GM23248 (cell line): Measurements from ENCODE around the gene CDKL5. TPM values are rescaled to one million over a fixed set of nuclear protein-coding genes. Genes with fewer than 3 reads are reported as not detected.
"Not testable (repeated sequence)": the region's sequence is repeated elsewhere in the genome, so short reads cannot be mapped to it uniquely, and the experiment has no call there.

ENCODE experiments used
- DNase-seq: peaks from one replicate; pipeline ENCODE4 v3.0.0-alpha.2; 2015
- H2AFZ ChIP-seq: fragments of 200-600 bp; sonication (generic); 2 replicates; pipeline ENCODE4 v1.6.1; 2016; ENCODE audit warnings: antibody characterized with exemption
- H3F3A ChIP-seq: fragments of 200-600 bp; sonication (generic); 2 replicates; pipeline ENCODE4 v1.6.1; 2016; ENCODE audit warnings: mild to moderate bottlenecking, antibody characterized with exemption, mixed run types; ENCODE audit not compliant: insufficient read depth
- H3K27ac ChIP-seq: fragments of 200-600 bp; sonication (generic); 2 replicates; pipeline ENCODE4 v1.5.1; 2016; ENCODE audit warnings: mild to moderate bottlenecking
- H3K27me3 ChIP-seq: fragments of 200-600 bp; sonication (generic); replicated peaks from 2 replicates; pipeline ENCODE4 v1.6.1; 2016; ENCODE audit warnings: mild to moderate bottlenecking; ENCODE audit not compliant: insufficient read depth
- H3K36me3 ChIP-seq: fragments of 200-600 bp; sonication (generic); 2 replicates; pipeline ENCODE4 v1.6.1; 2016; ENCODE audit warnings: low read depth, mild to moderate bottlenecking
- H3K4me1 ChIP-seq: fragments of 200-600 bp; sonication (generic); 2 replicates; pipeline ENCODE4 v1.6.1; 2016; ENCODE audit warnings: mild to moderate bottlenecking; ENCODE audit not compliant: insufficient read depth
- H3K4me2 ChIP-seq: fragments of 200-600 bp; sonication (generic); one replicate; pipeline ENCODE4 v1.6.1; 2016; ENCODE audit warnings: mild to moderate bottlenecking; ENCODE audit not compliant: unreplicated experiment
- H3K4me3 ChIP-seq: fragments of 200-600 bp; sonication (generic); 2 replicates; pipeline ENCODE4 v1.5.1; 2016; ENCODE audit warnings: mild to moderate bottlenecking
- H3K79me2 ChIP-seq: fragments of 200-600 bp; sonication (generic); 2 replicates; pipeline ENCODE4 v1.6.1; 2016; ENCODE audit warnings: mild to moderate bottlenecking; ENCODE audit not compliant: insufficient read depth
- H3K9ac ChIP-seq: fragments of 200-600 bp; sonication (generic); 2 replicates; pipeline ENCODE4 v1.6.1; 2016; ENCODE audit warnings: mild to moderate bottlenecking
- H3K9me2 ChIP-seq: fragments of 200-600 bp; sonication (generic); 2 replicates; pipeline ENCODE4 v1.6.1; 2016; ENCODE audit warnings: mixed run types, mild to moderate bottlenecking, moderate library complexity; ENCODE audit not compliant: insufficient read depth
- H3K9me3 ChIP-seq: fragments of 200-600 bp; sonication (generic); one replicate; pipeline ENCODE4 v1.6.1; 2017; ENCODE audit warnings: low read depth
- H4K20me1 ChIP-seq: fragments of 200-600 bp; sonication (generic); 2 replicates; pipeline ENCODE4 v1.6.0; 2016; ENCODE audit not compliant: insufficient read depth
- EZH2 ChIP-seq: fragments of 200-600 bp; sonication (generic); IDR thresholded peaks from 2 replicates; pipeline ENCODE4 v1.6.1; 2018; ENCODE audit warnings: antibody characterized with exemption, mild to moderate bottlenecking; ENCODE audit not compliant: insufficient read depth, poor library complexity, severe bottlenecking
- EZH2phosphoT487 ChIP-seq: fragments of 200-600 bp; sonication (generic); IDR thresholded peaks from 2 replicates; pipeline ENCODE4 v1.6.1; 2018; ENCODE audit warnings: antibody characterized with exemption, moderate library complexity, mild to moderate bottlenecking, low read depth; ENCODE audit not compliant: insufficient read depth
- WGBS, 2 experiments: methylation state at CpG; one replicate each; pipeline ENCODE4 v1.1.6; 2015 to 2017; ENCODE audit warnings: low lambda C conversion rate in 2 of 2, low coverage in 1 of 2; ENCODE audit errors: missing lambda C conversion rate in 2 of 2; 5-methylcytosine and 5-hydroxymethylcytosine counted together
- in situ Hi-C: fragments of 300-500 bp; cut with MboI; formaldehyde crosslinking; loops from 2 replicates; pipeline ENCODE4 v1.15.0; 2020
- polyA plus RNA-seq: library from polyadenylated mRNA; unstranded; fragments of >200 nt; fragmentation: Nextera tagmentation; extraction: Ambion mirVana; gene quantifications from 2 replicates; pipeline ENCODE4 v1.2.1, GENCODE V29; 2016
- total RNA-seq: library from RNA; depleted of rRNA; stranded (reverse); fragments of >200 nt; shearing (Covaris generic); gene quantifications from 2 replicates; pipeline ENCODE4 v1.2.3, GENCODE V29; 2014

CDKL5 gene
- total and polyA plus RNA-seq, 2 experiments from 2014 or later: 2.2 to 3.0 TPM

DNA sequence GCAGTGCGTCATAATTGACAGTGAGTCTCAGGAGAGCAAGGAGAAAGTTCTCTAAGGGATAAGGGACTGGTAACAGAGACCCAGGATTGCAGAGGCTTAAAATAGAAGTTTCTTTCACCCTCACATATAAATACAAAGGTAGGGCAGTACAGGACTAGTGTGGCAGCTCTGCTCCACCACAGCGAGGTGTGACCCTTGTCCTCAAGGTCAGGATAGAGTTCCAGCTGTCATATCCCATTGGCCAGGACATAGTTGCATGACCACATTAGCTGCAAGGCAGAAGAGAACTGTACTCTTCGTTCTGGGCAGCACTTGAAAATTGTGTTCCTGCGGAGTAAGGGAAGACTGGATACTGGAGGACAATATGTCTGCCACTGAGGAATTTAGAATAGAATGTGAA lies 152.0 kb downstream of the CDKL5 start:
- TF ChIP-seq EZH2phosphoT487: no peak
- no peak for TF ChIP-seq EZH2

DNA sequence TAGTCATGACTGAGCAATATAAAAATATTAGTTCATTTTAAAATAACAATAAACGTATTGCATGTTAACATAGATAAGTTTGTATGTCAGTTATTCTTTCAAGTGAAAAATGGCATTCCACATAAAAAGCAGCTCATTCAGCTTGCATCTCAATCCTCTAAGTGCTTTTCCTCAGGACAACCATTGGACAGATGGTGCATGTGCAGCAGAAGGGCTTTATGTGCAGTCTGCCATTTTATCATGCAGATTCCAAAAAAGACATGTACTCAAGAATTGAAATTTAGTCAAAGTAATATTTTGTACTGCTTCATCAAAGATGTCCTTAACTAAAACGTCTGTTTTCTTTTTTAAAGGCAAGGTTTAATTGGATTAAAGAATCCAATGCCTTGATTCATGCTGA lies 153.1 kb downstream of the CDKL5 start:
- Histone ChIP-seq H2AFZ (no peak overlapping the region), H3K4me1 (no peaks in the 10 kb centered on the region), H3K36me3 (no peaks in the 10 kb centered on the region), H4K20me1 (no peaks in the 10 kb centered on the region), H3K4me2 (no peak overlapping the region), H3K27ac (no peak overlapping the region), H3K9me3 (no peaks in the 10 kb centered on the region), H3K79me2 (no peaks in the 10 kb centered on the region), H3K27me3 (no peaks in the 10 kb centered on the region), H3K9me2 (no peaks in the 10 kb centered on the region), H3K4me3 (no peak overlapping the region), H3K9ac (no peak overlapping the region), H3F3A (no peaks in the 10 kb centered on the region)
- DNase-seq: no peak
- no peak for TF ChIP-seq EZH2
- TF ChIP-seq EZH2phosphoT487: no peak
- 81 to 94% methylated on average over 2 of the region's 2 CpGs for WGBS, 2 experiments
- in situ Hi-C loops: no loop called here

More for the DNA sequence above, 152.0 kb downstream of the CDKL5 start:
- Histone ChIP-seq H3K4me2 (no peak overlapping the region), H3F3A (no peaks in the 10 kb centered on the region), H3K27me3 (no peaks in the 10 kb centered on the region), H3K9me3 (no peaks in the 10 kb centered on the region), H3K36me3 (no peaks in the 10 kb centered on the region), H3K79me2 (no peaks in the 10 kb centered on the region), H3K4me1 (no peaks in the 10 kb centered on the region), H4K20me1 (no peaks in the 10 kb centered on the region), H3K27ac (no peak overlapping the region), H3K9ac (no peak overlapping the region), H3K9me2 (no peaks in the 10 kb centered on the region), H2AFZ (no peak overlapping the region), H3K4me3 (no peak overlapping the region)
- in situ Hi-C loops: no loop called here
- 98 to 100% methylated on average over 4 of the region's 4 CpGs for WGBS, 2 experiments
- no peak for DNase-seq

DNA sequence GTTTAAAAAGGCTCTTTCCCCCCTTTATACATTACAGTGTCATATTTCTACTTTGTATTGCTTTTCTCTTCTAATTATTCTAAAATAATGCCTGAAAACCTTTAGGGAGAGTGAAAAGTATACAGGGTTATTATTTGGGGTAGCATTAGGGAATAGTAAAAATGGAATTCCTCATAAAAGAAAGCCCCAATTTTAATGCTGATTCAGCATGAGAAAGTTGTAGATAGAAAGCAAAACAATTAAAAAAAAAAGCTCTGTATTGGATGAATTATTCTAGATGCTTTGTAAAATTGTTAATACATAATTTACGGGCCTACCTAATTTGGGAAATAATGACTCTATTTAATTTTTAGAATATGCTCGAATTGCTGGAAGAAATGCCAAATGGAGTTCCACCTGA lies 154.1 kb downstream of the CDKL5 start:
- H3K9me3 ChIP-seq: no peaks in the 10 kb centered on the region
- H3K4me1 ChIP-seq: no peaks in the 10 kb centered on the region
- WGBS, 2 experiments: 93 to 94% methylated on average over 2 of the region's 2 CpGs
- no peaks in the 10 kb centered on the region for H4K20me1 ChIP-seq
- no peaks in the 10 kb centered on the region for H3K9me2 ChIP-seq
- no peaks in the 10 kb centered on the region for H3K36me3 ChIP-seq
- no peaks in the 10 kb centered on the region for H3K27me3 ChIP-seq
- no peak overlapping the region for H3K4me3 ChIP-seq
- no peak for DNase-seq
- no peak overlapping the region for H3K4me2 ChIP-seq
- no peaks in the 10 kb centered on the region for H3K79me2 ChIP-seq
- no peak overlapping the region for H3K27ac ChIP-seq
- H3K9ac ChIP-seq: no peak overlapping the region
- H3F3A ChIP-seq: no peaks in the 10 kb centered on the region
- TF ChIP-seq EZH2phosphoT487: no peak
- TF ChIP-seq EZH2: no peak
- in situ Hi-C loops: no loop called here
- H2AFZ ChIP-seq: no peak overlapping the region

DNA sequence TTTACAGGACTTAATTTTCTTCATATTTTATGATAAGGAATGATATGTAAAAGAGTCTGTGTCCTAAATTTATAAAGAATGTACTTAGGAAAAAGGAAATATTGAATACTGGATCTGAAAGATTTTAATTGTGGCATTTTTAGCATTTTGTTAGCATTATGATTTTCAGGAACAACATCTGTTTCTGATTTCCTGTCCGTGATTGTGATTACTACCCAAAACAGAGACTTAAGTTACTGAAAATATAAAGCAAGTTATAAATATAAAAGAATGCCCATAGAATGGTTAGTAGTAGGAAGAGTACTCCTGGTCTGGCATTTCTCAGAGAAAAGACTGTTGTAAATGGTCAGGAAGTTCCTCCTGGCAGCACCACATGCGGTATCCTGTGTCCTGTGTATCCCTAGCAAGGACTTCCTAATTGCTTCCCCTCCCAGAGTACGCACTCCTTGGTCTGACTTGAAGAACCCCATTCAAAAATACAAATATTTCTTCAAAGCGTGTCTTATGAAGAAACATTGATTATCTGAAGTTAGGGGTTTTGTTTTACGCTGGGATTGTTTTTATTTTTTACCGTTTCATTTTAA lies 157.6 kb downstream of the CDKL5 start:
- Histone ChIP-seq H2AFZ (no peak overlapping the region), H3K79me2 (no peaks in the 10 kb centered on the region), H3K4me3 (no peak overlapping the region), H3K4me1 (no peaks in the 10 kb centered on the region), H3K27ac (no peak overlapping the region), H3K4me2 (no peak overlapping the region), H3K27me3 (no peaks in the 10 kb centered on the region), H3K9ac (no peak overlapping the region), H4K20me1 (no peaks in the 10 kb centered on the region), H3K9me3 (no peaks in the 10 kb centered on the region), H3K36me3 (no peaks in the 10 kb centered on the region), H3K9me2 (no peaks in the 10 kb centered on the region), H3F3A (no peaks in the 10 kb centered on the region)
- in situ Hi-C loops: no loop called here
- 77 to 80% methylated on average over 6 of the region's 6 CpGs for WGBS, 2 experiments
- no peak for TF ChIP-seq EZH2
- no peak for TF ChIP-seq EZH2phosphoT487
- DNase-seq: peak; percentile 4

DNA sequence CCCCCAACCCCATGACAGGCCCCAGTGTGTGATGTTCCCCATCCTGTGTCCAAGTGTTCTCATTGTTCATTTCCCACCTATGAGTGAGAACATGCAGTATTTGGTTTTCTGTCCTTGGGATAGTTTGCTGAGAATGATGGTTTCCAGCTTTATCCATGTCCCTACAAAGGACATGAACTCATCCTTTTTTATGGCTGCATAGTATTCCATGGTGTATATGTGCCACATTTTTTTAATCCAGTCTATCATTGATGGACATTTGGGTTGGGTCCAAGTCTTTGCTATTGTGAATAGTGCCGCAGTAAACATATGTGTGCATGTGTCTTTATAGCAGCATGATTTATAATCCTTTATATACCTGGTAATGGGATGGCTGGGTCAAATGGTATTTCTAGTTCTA lies 163.9 kb downstream of the CDKL5 start:
- not testable (repeated sequence) for H3K9me3 ChIP-seq
- WGBS, 2 experiments: 50 to 71% methylated on average over 1 of the region's 1 CpG

More for the DNA sequence above, 163.9 kb downstream of the CDKL5 start:
- in situ Hi-C loops, H2AFZ ChIP-seq, H3K36me3 ChIP-seq, H3K9ac ChIP-seq, H3K27me3 ChIP-seq, H3K9me2 ChIP-seq, DNase-seq, H3K4me2 ChIP-seq, H4K20me1 ChIP-seq, H3K27ac ChIP-seq, H3K4me3 ChIP-seq, H3K79me2 ChIP-seq, H3F3A ChIP-seq, H3K4me1 ChIP-seq: not testable (repeated sequence)
